ENCODE data around the gene CD14. TPM values are rescaled to one million over a fixed set of nuclear protein-coding genes. Genes with fewer than 3 reads are reported as not detected.
A peak's percentile ranks its signal among the peaks of the same experiment; 100 is the strongest.
"Not testable (repeated sequence)": the region's sequence is repeated elsewhere in the genome, so short reads cannot be mapped to it uniquely, and the experiment has no call there.

CD14 gene
- total RNA-seq, 1 donor from 2014 or later, result 165 TPM

DNA sequence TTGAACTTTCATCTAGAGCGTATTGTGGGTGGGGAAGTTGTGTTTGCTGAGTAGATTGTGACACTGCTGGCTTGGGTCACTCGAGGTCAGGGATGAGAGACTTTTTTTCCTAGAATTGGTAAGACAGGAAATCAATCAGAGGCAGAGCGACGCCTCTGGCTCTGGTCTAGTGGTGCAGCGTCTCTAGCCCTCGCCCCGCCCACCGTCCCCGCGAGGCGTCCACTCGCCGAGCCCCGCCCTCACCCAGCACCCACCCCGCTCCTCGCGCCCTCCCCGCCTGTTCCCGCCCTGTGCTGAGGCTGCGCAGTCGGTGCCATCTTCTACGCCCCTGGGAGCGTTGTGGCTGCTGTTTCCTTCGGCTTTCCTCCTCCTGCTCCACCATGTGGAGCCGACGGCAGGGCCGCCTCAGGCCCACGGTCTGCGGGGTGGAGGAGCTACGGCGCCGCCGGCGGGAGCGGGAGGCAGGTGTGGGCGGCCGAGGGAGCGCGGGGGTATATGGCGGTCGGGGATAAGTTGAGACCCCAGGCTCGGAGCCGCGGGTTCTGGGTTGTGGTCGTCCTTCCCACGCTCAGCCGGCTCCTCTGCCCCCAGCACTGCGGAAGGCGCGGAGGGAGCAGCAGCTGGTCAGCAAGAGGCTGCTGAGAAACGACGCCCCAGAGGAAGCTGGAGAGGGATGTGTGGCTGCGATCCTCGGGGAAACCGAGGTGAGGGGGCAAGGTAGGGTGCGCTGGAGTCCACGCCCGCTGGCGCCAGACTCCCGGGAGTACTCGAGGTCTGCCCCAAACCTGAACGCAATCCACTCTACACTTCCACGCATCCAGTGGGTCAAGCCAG lies 6.4 kb upstream of the CD14 start, which contains the start of gene TMCO6:
TSS of gene TMCO6 (plus strand) at position 304 of the 834 bp plus-strand sequence. CDS start at position 381, 77 bp downstream.
- Histone ChIP-seq H3K36me3 (peaks cover 26% of the 10 kb centered on the region), H3K4me3 (peak within 1 kb of the TSS; percentile 91), H3K4me1 (peaks cover 33% of the 10 kb centered on the region), H3K9me3 (no peaks in the 10 kb centered on the region), H3K27me3 (ENCODE audit: low read depth) (no peaks in the 10 kb centered on the region), H3K27ac (peak within 1 kb of the TSS; percentile 84)
- TF ChIP-seq, protein P1, sequence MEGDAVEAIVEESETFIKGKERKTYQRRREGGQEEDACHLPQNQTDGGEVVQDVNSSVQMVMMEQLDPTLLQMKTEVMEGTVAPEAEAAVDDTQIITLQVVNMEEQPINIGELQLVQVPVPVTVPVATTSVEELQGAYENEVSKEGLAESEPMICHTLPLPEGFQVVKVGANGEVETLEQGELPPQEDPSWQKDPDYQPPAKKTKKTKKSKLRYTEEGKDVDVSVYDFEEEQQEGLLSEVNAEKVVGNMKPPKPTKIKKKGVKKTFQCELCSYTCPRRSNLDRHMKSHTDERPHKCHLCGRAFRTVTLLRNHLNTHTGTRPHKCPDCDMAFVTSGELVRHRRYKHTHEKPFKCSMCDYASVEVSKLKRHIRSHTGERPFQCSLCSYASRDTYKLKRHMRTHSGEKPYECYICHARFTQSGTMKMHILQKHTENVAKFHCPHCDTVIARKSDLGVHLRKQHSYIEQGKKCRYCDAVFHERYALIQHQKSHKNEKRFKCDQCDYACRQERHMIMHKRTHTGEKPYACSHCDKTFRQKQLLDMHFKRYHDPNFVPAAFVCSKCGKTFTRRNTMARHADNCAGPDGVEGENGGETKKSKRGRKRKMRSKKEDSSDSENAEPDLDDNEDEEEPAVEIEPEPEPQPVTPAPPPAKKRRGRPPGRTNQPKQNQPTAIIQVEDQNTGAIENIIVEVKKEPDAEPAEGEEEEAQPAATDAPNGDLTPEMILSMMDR (IDR thresholded peaks at IDR 0.05), result peak; percentile 72
- intact Hi-C loops (cut with DNase I), result loop anchor here (10.0 kb wide), 1 partner anchor 75 kb away; the partner anchor contains the start of genes APBB3 and SLC35A4
- DNase-seq, result peak; percentile 99
- peak; percentile 99 for ATAC-seq

DNA sequence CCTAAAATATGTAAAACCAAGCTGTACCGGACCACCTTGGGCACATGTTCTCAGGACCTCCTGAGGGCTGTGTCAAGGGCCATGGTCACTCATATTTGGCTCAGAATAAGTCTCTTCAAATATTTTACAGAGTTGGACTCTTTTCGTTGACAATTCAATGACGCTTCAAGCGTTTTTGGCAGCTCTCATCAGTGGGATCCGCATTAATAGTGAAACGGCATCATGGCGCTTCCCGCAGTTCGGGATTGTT lies 5.8 kb upstream of the CD14 start:
- peak in 1 of 2 donors; percentile 1 for ATAC-seq
- not testable (repeated sequence) for H3K27me3 ChIP-seq (ENCODE audit: low read depth); DNase-seq; H3K9me3 ChIP-seq
- intact Hi-C loops (cut with DNase I), result loop anchor here (10.0 kb wide), 1 partner anchor 74 kb away; the partner anchor contains the start of genes APBB3 and SLC35A4
- peaks cover 38% of the 10 kb centered on the region for H3K4me1 ChIP-seq
- peak overlapping the region; percentile 91 for H3K4me3 ChIP-seq
- peaks cover 20% of the 10 kb centered on the region for H3K36me3 ChIP-seq
- H3K27ac ChIP-seq, result peak overlapping the region; percentile 84

DNA sequence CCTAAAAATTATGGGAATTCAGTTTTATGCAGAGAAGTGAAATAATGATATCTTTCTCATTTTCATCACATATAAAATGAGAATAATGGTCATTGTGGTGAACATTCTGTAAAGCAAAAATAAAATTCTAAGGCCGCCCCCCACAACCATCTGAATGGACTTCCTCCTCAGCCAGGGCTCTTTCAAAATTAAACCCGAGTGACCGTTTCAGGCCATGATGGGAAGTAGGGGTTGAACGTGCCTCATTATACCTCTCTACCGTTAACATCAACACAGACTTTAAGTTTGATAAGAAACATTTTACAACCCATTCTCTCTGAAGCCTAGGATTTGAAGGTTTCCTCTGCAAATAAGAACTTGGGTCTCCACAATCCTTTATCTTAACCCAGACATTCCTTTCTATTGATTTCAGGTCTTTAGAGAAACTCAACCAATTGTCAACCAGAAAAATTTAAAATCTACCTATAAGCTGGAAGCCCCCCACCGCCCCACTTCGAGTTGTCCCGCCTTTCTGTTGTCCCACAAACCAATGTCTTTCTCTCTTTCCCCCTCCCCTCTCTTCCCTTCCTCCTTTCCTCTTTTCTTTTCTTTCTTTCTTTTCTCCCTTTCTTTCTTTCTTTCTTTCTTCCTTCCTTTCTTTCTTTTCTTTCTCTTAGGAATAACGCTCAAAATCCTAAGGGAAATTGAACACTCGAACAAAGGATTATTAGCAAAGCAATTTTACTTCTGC lies 4.6 kb upstream of the CD14 start:
- intact Hi-C loops (cut with DNase I), result loop anchor here (10.0 kb wide), 1 partner anchor 73 kb away; the partner anchor contains the start of genes APBB3 and SLC35A4
- H3K4me1 ChIP-seq, result peaks cover 45% of the 10 kb centered on the region
- no peaks in the 10 kb centered on the region for H3K27me3 ChIP-seq (ENCODE audit: low read depth)
- H3K4me3 ChIP-seq, result no peak overlapping the region
- H3K9me3 ChIP-seq, result no peaks in the 10 kb centered on the region
- TF ChIP-seq, protein P1 (IDR thresholded peaks at IDR 0.05), result no peak
- ATAC-seq (no peak), DNase-seq (no peak)
- H3K27ac ChIP-seq, result no peak overlapping the region
- peaks cover 7% of the 10 kb centered on the region for H3K36me3 ChIP-seq

DNA sequence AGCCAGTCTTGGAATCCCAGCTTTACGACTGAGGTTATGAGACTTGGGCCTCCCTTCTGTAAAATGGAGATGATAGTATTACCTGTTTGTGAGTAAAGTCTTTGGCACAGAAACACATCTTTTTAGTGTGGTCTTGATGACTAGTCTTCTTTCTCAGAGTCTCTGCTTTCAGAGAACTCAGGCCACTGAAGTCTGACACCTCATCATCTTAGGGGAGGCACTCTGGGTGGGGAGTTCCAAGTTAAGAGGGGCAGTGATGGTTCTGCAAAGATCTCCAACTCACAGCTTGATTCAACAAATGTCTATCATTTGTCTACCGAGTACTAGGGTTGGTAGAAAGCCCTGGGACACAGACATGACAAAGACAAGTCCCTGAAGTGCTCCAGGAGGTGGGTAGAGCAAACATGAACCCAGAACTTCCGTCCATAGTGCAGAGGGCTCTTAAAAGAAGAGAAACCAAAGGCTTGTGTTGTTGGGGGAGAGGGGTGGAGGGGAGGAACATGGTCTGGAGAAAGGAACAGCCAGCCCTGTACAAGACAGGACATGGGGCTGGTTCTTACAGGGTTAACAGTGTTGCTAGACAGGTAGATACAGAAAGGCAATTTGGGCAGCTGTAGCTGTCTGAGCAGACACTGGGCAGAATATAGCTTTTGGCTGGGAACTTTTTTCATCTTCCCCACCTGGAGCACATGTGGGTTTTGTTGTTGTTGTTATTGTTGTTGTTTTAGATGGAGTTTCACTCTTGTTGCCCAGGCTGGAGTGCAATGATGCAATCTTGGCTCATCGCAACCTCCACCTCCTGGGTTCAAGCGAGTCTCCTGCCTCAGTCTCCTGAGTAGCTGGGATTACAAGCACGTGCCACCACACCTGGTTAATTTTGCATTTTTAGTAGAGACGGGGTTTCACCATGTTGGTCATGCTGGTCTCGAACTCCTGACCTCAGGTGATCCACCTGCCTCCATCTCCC lies 2.6 kb upstream of the CD14 start:
- DNase-seq, result no peak
- intact Hi-C loops (cut with DNase I), result loop anchor here (10.0 kb wide), 1 partner anchor 71 kb away; the partner anchor contains the start of genes APBB3 and SLC35A4
- Histone ChIP-seq H3K9me3 (no peaks in the 10 kb centered on the region), H3K27me3 (ENCODE audit: low read depth) (no peaks in the 10 kb centered on the region), H3K27ac (no peak overlapping the region), H3K4me3 (no peak overlapping the region), H3K4me1 (peaks cover 60% of the 10 kb centered on the region), H3K36me3 (no peaks in the 10 kb centered on the region)
- ATAC-seq, result no peak
- TF ChIP-seq, protein P1 (IDR thresholded peaks at IDR 0.05), result no peak

DNA sequence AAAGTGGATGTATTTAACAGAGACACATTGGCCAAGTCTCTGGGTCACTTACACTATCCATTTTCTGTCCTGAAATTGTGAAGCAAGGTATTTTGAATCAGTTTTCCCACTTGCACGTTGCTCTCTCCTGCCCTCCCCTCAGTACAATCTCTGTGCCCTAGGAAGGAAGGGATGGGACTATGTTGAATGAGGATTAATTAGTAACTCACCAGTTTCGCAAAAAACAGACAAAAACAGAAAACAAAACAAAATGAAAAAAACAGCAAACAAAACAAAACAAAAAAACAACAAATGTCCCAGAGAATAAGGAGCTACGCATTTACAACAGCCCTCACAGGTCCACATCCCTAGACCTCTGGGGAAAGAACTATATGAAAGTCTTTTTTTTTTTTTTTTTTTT lies 1.1 kb upstream of the CD14 start:
- H3K27ac ChIP-seq, result peak overlapping the region; percentile 83
- no peak overlapping the region for H3K4me3 ChIP-seq
- TF ChIP-seq, protein P1 (IDR thresholded peaks at IDR 0.05), result no peak
- peaks cover 50% of the 10 kb centered on the region for H3K4me1 ChIP-seq
- no peaks in the 10 kb centered on the region for H3K36me3 ChIP-seq
- DNase-seq (no peak), ATAC-seq (no peak)
- H3K9me3 ChIP-seq, result no peaks in the 10 kb centered on the region
- intact Hi-C loops (cut with DNase I), result loop anchor here (10.0 kb wide), 1 partner anchor 69 kb away; the partner anchor contains the start of genes APBB3 and SLC35A4
- no peaks in the 10 kb centered on the region for H3K27me3 ChIP-seq (ENCODE audit: low read depth)

Data from lower lobe of right lung (tissue), 2 donors.